ENCODE data around the gene SARDH. TPM values are rescaled to one million over a fixed set of nuclear protein-coding genes. Genes with fewer than 3 reads are reported as not detected.

Gene SARDH
- polyA plus RNA-seq, 1 donor from 2014 or later, result not detected

- TF ChIP-seq, protein P1, sequence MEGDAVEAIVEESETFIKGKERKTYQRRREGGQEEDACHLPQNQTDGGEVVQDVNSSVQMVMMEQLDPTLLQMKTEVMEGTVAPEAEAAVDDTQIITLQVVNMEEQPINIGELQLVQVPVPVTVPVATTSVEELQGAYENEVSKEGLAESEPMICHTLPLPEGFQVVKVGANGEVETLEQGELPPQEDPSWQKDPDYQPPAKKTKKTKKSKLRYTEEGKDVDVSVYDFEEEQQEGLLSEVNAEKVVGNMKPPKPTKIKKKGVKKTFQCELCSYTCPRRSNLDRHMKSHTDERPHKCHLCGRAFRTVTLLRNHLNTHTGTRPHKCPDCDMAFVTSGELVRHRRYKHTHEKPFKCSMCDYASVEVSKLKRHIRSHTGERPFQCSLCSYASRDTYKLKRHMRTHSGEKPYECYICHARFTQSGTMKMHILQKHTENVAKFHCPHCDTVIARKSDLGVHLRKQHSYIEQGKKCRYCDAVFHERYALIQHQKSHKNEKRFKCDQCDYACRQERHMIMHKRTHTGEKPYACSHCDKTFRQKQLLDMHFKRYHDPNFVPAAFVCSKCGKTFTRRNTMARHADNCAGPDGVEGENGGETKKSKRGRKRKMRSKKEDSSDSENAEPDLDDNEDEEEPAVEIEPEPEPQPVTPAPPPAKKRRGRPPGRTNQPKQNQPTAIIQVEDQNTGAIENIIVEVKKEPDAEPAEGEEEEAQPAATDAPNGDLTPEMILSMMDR (IDR thresholded peaks at IDR 0.05; ENCODE audit: poor library complexity, severe bottlenecking), result no peak
- no peak for TF ChIP-seq REST (IDR thresholded peaks at IDR 0.05; ENCODE audit: borderline replicate concordance)
- no peak for TF ChIP-seq POLR2AphosphoS5 (IDR thresholded peaks at IDR 0.05)
- no peak for TF ChIP-seq EZH2 (IDR thresholded peaks at IDR 0.05; ENCODE audit: borderline replicate concordance, insufficient read depth, low read length, poor library complexity, severe bottlenecking)
- TF ChIP-seq EP300 (conservative IDR thresholded peaks at IDR 0.05; ENCODE audit: poor library complexity, severe bottlenecking), result no peak
- TF ChIP-seq TAF1 (IDR thresholded peaks at IDR 0.05; ENCODE audit: low read depth), result no peak
- TF ChIP-seq SMC3 (conservative IDR thresholded peaks at IDR 0.05; ENCODE audit: poor library complexity), result no peak
- no peak for TF ChIP-seq MXI1 (conservative IDR thresholded peaks at IDR 0.05; ENCODE audit: poor library complexity, severe bottlenecking)
- TF ChIP-seq RAD21 (conservative IDR thresholded peaks at IDR 0.05), result no peak
- H3K9me3 ChIP-seq (ENCODE audit: low read length), result no peaks in the 10 kb centered on the region
- H3K9ac ChIP-seq (ENCODE audit: low read length), result peak overlapping the region; percentile 23
- H4K20me1 ChIP-seq (ENCODE audit: insufficient read depth), result no peaks in the 10 kb centered on the region
- no peaks in the 10 kb centered on the region for H3K36me3 ChIP-seq (ENCODE audit: insufficient read depth, low read length)
- no peak overlapping the region for H3K4me2 ChIP-seq (ENCODE audit: low read length)
- no peaks in the 10 kb centered on the region for H3K27me3 ChIP-seq (ENCODE audit: insufficient read depth, low read depth, low read length)
- H3K79me2 ChIP-seq (replicated peaks; ENCODE audit: insufficient read depth, low read length), result no peaks in the 10 kb centered on the region
- H3F3A ChIP-seq (ENCODE audit: insufficient read depth, low read length, poor library complexity, severe bottlenecking), result no peaks in the 10 kb centered on the region
- no peak overlapping the region for H3K27ac ChIP-seq (ENCODE audit: low read length)
- no peak overlapping the region for H2AFZ ChIP-seq (ENCODE audit: low read depth, low read length)
- H3K9me2 ChIP-seq (ENCODE audit: insufficient read depth, low read length), result no peaks in the 10 kb centered on the region
- H3K4me3 ChIP-seq (ENCODE audit: low read length), result no peak overlapping the region
Measured at GRCh38 chr9:133734590-133735414, 3.4 kb downstream of the SARDH start.

DNA sequence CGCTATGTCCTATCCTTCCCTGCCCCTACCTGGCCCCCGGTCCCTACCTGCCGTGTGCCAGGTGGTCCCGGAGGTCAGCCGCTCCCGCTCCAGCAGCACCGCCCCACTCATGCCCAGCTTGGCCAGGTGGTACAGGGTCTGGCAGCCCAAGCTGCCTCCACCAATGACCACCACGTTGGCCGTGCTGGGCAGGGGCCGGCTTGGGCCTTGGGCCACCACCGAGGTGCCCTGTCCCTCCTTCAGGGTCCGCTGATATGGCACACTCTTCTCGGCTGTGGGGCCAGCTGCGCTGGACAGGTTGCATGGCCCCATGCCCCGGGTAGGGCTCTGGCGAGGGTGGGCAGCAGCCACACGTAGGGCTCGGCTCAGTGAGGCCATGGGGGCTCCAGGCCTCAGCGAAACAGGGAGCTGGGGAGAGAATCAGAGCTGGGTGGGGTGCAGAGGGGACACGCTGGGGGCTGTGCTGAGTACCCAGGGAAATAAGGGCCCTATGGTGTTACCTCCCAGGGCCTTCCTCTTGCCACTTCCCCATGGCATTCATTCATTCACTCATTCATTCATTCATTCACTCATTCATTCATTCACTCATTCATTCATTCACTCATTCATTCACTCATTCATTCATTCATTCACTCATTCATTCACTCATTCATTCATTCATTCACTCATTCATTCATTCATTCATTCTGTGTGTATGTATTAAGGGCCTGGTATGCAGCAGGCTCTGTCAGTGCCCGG lies 4.2 kb downstream of the SARDH start:
- Histone ChIP-seq H3K4me2 (ENCODE audit: low read length) (no peak overlapping the region), H4K20me1 (ENCODE audit: insufficient read depth) (no peaks in the 10 kb centered on the region), H3F3A (ENCODE audit: insufficient read depth, low read length, poor library complexity, severe bottlenecking) (no peaks in the 10 kb centered on the region), H3K36me3 (ENCODE audit: insufficient read depth, low read length) (no peaks in the 10 kb centered on the region), H3K79me2 (replicated peaks; ENCODE audit: insufficient read depth, low read length) (no peaks in the 10 kb centered on the region), H3K27ac (ENCODE audit: low read length) (no peak overlapping the region), H3K4me3 (ENCODE audit: low read length) (no peak overlapping the region), H3K9ac (ENCODE audit: low read length) (no peak overlapping the region), H3K27me3 (ENCODE audit: insufficient read depth, low read depth, low read length) (no peaks in the 10 kb centered on the region), H3K9me3 (ENCODE audit: low read length) (no peaks in the 10 kb centered on the region), H2AFZ (ENCODE audit: low read depth, low read length) (no peak overlapping the region), H3K9me2 (ENCODE audit: insufficient read depth, low read length) (no peaks in the 10 kb centered on the region)
- TF ChIP-seq TAF1 (IDR thresholded peaks at IDR 0.05; ENCODE audit: low read depth), result no peak
- TF ChIP-seq MXI1 (conservative IDR thresholded peaks at IDR 0.05; ENCODE audit: poor library complexity, severe bottlenecking), result no peak
- TF ChIP-seq SMC3 (conservative IDR thresholded peaks at IDR 0.05; ENCODE audit: poor library complexity), result no peak
- TF ChIP-seq REST (IDR thresholded peaks at IDR 0.05; ENCODE audit: borderline replicate concordance), result no peak
- TF ChIP-seq EP300 (conservative IDR thresholded peaks at IDR 0.05; ENCODE audit: poor library complexity, severe bottlenecking), result no peak
- TF ChIP-seq, protein P1 (IDR thresholded peaks at IDR 0.05; ENCODE audit: poor library complexity, severe bottlenecking), result no peak
- TF ChIP-seq EZH2 (IDR thresholded peaks at IDR 0.05; ENCODE audit: borderline replicate concordance, insufficient read depth, low read length, poor library complexity, severe bottlenecking), result no peak
- no peak for TF ChIP-seq POLR2AphosphoS5 (IDR thresholded peaks at IDR 0.05)

Measured in neural cell (in vitro differentiated cells).